Measurements from ENCODE around the gene CNIH1.
"Not testable (repeated sequence)": the region's sequence is repeated elsewhere in the genome, so short reads cannot be mapped to it uniquely, and the experiment has no call there.

CNIH1 gene

GRCh38 chr14:54427871-54428270 lies 13.3 kb downstream of the CNIH1 start:
- no peak for DNase-seq (ENCODE audit: low spot score)

GRCh38 chr14:54425537-54426274 lies 15.5 kb downstream of the CNIH1 start:
- DNase-seq (ENCODE audit: low spot score): no peak

- no peak for DNase-seq (ENCODE audit: low spot score)
Measured at GRCh38 chr14:54425068-54425467, 16.1 kb downstream of the CNIH1 start.

GRCh38 chr14:54424479-54424901 lies 16.7 kb downstream of the CNIH1 start:
- no peak for DNase-seq (ENCODE audit: low spot score)

- DNase-seq (ENCODE audit: low spot score): peak; percentile 29
Measured at GRCh38 chr14:54423991-54424390, 17.2 kb downstream of the CNIH1 start.

GRCh38 chr14:54420478-54421142 lies 20.6 kb downstream of the CNIH1 start:
- DNase-seq (ENCODE audit: low spot score): peak; percentile 66

- no peak for DNase-seq (ENCODE audit: low spot score)
Measured at GRCh38 chr14:54411371-54411770, 29.8 kb downstream of the CNIH1 start.

- DNase-seq (ENCODE audit: low spot score): no peak
Measured at GRCh38 chr14:54410215-54410614, 31.0 kb downstream of the CNIH1 start.

GRCh38 chr14:54403401-54404005 lies 37.7 kb downstream of the CNIH1 start:
- not testable (repeated sequence) for DNase-seq (ENCODE audit: low spot score)

GRCh38 chr14:54399560-54399959 lies 41.6 kb downstream of the CNIH1 start:
- no peak for DNase-seq (ENCODE audit: low spot score)

GRCh38 chr14:54396493-54397335 lies 44.5 kb downstream of the CNIH1 start, which contains the start of gene CDKN3:
TSS of gene CDKN3 (plus strand) at chr14:54397007. CDS start at chr14:54397069, 62 bp downstream.
- DNase-seq (ENCODE audit: low spot score): peak; percentile 100

GRCh38 chr14:54396183-54396492 lies 45.0 kb downstream of the CNIH1 start:
- DNase-seq (ENCODE audit: low spot score): no peak

GRCh38 chr14:54395716-54396115 lies 45.5 kb downstream of the CNIH1 start:
- no peak for DNase-seq (ENCODE audit: low spot score)

GRCh38 chr14:54395284-54395683 lies 45.9 kb downstream of the CNIH1 start:
- no peak for DNase-seq (ENCODE audit: low spot score)

GRCh38 chr14:54394596-54394995 lies 46.6 kb downstream of the CNIH1 start:
- DNase-seq (ENCODE audit: low spot score): no peak

GRCh38 chr14:54392986-54393884 lies 47.9 kb downstream of the CNIH1 start:
- not testable (repeated sequence) for DNase-seq (ENCODE audit: low spot score)

- DNase-seq (ENCODE audit: low spot score): no peak
Measured at GRCh38 chr14:54392131-54392859, 48.9 kb downstream of the CNIH1 start.

GRCh38 chr14:54387328-54387727 lies 53.8 kb downstream of the CNIH1 start:
- DNase-seq (ENCODE audit: low spot score): peak; percentile 66

- DNase-seq (ENCODE audit: low spot score): no peak
Measured at GRCh38 chr14:54385556-54385955, 55.6 kb downstream of the CNIH1 start.

GRCh38 chr14:54383835-54384234 lies 57.3 kb downstream of the CNIH1 start:
- DNase-seq (ENCODE audit: low spot score): no peak

- no peak for DNase-seq (ENCODE audit: low spot score)
Measured at GRCh38 chr14:54381821-54382220, 59.4 kb downstream of the CNIH1 start.

Measured in RKO (cell line).